Measurements from ENCODE around the gene LARGE2.
"Not testable (repeated sequence)": the region's sequence is repeated elsewhere in the genome, so short reads cannot be mapped to it uniquely, and the experiment has no call there.

LARGE2 gene

DNA sequence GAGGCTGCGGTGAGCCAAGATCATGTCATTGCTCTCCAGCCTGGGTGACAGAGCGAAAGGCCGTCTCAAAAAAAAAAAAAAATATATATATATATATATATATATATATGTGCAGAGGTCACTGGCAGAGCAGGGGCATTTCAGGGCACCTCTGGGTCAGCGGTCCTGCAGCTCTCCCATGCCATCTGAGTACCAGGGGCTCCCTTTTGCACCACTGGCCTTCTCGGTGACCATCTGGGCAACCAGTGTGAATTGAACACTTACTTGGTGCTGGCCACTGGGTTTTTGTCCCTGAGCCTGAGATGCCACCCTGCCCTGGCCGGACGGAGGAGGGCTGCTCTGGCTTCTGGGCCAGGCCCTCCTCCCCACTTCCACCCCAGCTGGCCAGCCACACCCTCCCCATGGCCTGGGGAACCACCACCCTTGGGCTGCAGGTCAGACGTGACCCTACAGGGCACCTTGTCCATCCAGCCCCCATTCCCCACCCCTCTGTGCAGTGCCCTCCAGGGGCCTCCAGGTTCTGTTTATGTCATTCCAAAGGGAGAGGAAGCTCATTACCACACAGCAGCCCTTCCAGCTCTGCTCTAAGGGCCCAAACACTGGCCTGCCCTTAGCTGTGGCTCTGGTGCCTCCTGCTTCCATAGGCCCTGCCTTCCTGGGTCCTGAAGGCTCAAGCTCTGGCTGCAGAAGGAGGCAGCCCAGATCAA is 26.8 kb upstream of the LARGE2 start:
- DNase-seq: no peak

DNA sequence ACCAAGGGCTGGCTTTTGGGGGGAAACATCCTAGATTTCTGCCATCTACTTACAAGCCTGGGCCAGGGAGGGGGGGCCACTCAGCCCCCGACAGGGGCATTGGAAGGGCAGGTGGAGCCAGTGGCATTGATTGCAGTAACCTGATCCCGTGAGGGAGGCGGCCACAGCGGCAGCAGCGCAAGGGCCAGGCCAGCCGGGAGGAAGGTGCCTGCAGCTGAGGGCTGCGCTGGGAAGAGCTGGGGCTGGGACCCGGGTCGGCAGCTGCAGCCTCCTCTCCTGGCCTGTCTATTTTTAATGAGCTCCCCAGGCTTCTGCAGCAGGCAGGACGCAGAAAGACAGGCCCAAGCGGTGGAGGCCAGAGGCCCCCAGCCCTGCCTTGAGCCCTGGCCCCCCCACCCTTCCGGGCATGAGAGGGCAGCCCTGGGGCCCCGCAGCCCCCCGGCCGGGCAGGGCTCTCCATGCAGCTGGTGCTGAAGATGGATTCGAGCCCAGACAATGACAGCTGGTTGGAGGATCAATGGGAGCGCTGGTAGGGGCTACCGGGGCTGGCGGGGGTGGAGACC is 26.0 kb upstream of the LARGE2 start:
- DNase-seq: peak in 16 of 51 donors; percentile 18 to 62 (median 41)

DNA sequence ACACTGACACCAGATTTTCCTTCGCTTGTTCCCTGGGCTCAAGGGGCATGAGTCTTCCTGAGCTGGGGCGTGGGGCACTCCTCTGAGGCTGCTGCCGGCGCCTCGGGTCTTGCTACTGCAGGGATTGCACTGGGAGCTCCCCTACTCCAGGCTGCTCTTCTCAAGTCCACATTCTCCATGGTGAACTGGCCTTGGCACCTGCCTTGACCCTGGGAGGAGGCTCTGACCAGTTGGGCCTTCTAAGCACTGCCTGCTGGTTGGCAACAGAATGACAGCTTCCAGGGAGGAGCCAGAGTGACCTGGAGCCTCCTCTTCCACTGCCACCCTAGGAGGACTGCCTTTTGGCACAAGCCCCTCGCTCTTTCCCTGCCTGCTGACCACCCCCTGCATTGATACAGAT is 24.9 kb upstream of the LARGE2 start:
- no peak for DNase-seq

DNA sequence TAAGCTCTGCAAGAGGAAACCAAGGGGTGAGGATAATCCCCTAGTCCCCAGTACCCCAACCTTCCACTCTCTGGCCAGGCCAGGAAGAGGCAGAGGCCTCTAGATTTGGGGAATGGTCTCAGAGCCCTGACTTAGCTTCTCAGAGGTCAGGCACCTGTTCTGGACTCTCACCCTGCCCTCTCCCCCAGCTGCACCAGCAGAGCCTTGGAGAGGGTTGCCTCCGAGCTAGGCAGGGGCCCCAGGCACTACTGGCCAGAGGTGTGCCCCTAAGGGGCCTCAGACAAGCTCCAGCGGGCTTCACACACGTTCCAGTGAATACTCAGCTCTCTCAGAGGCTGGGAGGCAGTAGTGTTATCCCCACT is 23.4 kb upstream of the LARGE2 start:
- peak in 1 of 51 donors; percentile 65 for DNase-seq

DNA sequence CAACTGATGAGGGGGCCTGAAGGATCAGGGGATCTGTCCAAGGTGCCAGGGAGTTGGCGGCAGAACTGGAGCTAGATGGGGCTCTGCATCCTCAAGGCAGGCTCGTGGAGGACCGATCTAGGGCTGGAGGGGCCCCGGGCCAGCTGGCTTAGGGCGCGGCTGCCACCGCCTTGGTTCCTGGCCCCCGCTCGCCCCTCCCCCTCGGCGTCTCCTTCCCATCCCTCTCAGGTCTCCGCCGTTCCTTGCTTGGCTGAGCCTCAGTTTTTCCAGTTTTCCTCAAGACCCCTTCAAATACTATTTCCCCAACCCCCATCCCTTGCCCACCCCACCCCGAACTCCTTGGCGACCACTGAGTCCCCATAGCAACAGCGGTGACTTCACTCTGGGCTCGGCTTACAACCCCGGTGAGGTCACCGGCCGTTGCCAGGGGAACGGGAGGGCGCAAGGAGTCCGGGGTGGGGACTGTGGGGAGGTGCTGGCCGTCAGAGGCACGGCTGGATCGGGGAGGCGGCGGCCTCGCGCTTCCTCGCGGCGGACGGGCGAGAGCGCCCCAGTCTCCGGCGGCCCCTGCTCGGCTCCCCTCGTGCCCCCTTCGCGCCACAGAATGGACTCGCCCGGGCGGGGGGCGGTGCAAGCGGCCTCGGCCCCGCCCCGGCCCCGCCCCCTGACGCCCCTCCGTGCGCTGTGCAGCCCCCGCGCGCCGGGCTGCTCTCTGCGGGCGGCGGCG is 22.8 kb upstream of the LARGE2 start:
- DNase-seq: peak; percentile 38 to 96 (median 89)

DNA sequence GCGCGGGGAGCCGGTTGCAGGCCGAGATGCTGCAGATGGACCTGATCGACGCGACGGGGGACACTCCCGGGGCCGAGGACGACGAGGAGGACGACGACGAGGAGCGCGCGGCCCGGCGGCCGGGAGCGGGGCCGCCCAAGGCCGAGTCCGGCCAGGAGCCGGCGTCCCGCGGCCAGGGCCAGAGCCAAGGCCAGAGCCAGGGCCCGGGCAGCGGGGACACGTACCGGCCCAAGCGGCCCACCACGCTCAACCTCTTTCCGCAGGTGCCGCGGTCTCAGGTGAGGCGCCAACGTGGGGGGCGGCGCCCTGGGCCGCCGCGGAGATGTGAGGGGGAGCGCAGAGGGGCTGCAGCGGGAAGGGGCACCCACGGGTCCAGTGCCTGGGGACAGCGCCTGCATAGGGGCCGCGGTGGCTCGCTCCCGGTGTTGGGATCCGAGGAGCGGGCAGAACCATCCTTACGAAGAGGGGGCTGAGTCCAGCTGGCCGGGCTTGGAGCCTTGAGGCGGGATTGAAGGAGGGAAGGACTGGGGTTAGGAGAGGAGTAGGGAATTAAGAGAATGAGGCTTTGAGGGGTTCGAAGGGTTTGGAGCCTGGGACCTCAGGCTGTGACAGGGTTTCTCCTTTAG is 22.2 kb upstream of the LARGE2 start:
- DNase-seq: peak in 1 of 51 donors; percentile 39

DNA sequence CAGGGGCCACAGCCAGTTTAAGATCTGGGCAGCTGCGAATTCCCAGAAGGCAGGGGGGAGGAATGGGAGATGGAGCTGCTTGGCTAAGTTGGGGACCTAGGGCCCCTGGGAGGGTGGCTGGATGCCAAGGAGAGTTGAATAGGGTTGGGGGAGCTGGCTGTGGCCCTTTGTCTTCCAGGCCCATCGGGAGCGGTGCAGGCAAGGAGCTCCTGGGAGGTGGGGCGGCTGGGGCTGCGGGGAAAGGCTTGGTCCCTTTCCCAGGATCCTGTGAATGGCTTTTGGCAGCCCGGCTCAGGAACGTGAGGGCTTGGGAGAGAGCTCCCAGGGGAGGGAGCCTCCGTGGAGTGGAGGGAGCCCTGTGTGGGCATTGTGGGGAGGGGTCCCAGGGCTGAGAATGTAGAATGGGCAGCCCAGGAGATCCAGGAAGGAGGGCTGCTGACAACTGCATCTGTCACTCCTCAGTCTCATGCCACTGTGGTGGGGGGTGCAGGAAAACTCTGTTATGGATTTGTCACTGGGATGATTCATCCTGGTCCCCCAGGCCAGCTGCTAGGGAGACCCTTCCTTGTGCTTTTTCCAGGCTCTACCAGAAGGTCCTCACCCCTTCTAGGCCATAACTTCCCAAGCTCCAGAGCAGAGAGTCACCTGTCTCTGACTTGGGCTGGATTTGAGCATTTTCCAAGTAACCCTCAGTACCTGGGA is 21.4 kb upstream of the LARGE2 start:
- peak in 46 of 51 donors; percentile 25 to 84 (median 66) for DNase-seq

DNA sequence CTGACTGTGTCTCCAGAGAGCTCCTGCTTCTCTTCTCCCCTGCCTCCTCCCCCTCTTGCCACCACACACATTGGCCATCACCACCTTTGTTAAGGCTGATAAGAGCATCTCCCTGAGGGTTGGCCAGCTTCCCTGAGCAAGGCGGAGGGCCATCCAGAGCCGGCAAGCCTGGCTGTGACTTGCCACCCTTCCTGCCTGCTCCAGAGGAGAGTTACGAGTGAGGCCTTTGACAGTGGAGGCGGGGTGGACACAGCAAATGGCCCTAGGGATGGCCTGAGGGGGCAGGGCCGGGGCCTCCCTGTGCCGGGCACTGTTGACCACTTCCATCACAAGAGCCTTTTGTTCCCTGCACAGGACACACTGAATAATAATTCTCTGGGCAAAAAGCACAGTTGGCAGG is 20.8 kb upstream of the LARGE2 start:
- peak in 44 of 51 donors; percentile 23 to 92 (median 75) for DNase-seq

DNA sequence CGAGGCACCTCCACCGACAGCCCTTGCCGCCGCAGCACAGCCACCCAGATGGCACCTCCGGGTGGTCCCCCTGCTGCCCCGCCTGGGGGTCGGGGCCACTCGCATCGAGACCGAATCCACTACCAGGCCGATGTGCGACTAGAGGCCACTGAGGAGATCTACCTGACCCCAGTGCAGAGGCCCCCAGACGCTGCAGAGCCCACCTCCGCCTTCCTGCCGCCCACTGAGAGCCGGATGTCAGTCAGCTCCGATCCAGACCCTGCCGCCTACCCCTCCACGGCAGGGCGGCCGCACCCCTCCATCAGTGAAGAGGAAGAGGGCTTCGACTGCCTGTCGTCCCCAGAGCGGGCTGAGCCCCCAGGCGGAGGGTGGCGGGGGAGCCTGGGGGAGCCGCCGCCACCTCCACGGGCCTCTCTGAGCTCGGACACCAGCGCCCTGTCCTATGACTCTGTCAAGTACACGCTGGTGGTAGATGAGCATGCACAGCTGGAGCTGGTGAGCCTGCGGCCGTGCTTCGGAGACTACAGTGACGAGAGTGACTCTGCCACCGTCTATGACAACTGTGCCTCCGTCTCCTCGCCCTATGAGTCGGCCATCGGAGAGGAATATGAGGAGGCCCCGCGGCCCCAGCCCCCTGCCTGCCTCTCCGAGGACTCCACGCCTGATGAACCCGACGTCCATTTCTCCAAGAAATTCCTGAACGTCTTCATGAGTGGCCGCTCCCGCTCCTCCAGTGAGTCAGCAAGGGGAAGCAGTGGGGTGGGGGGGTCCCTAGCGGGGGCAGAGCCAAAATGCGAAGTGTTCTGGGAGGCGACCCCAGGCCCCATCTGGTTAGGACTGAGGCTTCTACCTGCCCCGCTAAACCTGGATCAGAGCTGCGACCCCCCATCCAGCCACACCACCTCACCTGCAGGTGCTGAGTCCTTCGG is 19.7 kb upstream of the LARGE2 start:
- peak in 1 of 51 donors; percentile 23 for DNase-seq

DNA sequence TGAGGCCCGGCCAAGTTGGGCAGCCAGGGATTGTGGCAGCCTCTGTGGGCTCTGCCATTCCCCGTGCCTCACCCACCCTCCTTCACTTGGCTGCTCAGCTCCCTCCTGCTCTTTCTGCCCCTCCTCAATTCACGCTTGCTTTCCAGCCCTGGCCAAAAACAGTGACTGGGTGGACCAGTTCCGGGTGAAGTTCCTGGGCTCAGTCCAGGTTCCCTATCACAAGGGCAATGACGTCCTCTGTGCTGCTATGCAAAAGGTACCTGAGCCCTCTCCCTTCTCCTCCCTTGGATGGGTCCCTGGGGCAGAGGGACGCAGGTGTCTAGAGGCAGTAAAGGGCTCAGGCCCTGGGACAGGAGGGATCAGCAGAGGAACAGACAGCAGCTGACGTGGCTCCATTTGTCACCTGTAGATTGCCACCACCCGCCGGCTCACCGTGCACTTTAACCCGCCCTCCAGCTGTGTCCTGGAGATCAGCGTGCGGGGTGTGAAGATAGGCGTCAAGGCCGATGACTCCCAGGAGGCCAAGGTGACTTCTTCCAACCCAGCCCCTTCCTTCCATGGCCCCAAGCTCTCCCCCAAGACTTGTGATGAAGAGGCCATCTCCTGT is 18.0 kb upstream of the LARGE2 start:
- no peak for DNase-seq

DNA sequence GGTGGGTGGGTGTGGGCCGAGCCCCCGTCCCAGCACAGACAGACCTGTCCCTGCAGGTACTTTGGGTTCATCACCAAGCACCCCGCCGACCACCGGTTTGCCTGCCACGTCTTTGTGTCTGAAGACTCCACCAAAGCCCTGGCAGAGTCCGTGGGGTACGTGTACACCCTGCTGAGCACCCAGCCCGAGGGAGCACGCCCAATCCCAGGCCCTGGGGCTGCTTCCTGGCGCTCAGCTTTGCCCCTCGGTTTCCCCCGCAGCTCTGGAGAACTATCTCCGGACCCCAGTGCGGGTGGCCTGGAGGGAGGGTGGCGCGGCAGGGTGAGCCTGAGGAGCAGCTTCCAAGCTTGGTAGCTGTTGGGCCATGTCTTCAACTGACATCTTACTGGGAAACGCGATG is 17.4 kb upstream of the LARGE2 start:
- no peak for DNase-seq

DNA sequence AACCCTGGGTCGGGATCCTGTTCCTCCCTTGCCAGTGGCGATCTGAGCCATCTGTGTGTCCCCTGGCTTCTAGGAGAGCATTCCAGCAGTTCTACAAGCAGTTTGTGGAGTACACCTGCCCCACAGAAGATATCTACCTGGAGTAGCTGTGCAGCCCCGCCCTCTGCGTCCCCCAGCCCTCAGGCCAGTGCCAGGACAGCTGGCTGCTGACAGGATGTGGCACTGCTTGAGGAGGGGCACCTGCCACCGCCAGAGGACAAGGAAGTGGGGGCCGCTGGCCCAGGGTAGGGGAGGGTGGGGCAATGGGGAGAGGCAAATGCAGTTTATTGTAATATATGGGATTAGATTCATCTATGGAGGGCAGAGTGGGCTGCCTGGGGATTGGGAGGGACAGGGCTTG is 16.9 kb upstream of the LARGE2 start:
- DNase-seq: not testable (repeated sequence)

DNA sequence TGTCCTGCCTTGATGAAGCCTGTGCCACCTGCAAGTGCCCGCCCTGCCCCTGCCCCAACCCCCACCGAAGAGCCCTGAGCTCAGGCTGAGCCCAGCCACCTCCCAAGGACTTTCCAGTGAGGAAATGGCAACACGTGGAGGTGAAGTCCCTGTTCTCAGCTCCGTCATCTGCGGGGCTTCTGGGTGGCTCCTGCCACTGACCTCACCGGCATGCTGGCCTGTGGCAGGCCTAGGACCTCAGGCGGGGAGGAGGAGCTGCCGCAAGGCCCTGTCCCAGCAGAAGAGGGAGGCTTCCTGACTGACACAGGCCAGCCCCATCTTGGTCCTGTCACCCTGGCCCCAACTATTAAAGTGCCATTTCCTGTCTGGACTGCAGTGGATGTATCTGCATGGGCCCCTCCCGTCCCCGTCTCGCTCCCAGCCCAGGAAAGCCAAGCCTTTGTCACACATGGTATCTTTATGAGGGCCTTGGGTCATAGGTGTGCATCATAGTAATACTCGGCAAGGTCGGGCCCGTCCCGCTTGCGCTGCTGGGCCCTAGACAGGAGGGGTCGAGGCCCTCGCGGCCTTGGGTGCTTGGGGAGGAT is 16.3 kb upstream of the LARGE2 start:
- no peak for DNase-seq

DNA sequence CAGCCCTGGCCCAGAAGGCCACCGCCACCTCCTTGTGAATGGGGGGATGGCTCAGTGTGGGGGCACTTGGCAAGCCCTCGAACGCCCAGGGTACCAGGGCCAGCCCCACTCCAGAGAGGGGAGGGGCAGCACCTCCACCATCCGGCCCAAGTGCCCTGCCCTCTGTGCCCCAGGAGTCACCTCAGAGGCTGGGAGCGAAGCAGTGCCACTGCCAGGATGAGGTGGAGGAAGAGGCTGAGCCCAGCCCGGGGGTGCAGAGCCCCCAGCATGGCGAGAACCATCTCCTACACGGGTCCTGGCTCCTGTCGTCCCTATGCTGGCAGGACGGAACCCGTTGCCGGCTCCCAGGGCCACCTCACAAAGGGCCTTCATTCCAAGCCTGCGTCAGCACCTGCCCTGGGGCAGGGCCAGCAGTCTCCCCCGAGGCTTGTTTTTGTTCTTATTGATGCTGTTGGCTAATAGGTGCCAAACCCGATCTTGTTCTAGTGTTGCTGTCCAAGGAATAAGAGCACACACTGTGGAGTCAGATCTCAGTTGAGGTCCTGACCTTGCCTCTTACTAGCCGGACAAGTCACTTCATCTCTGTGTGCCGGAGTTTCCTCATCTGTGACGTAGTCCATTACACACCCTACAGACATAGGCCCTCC is 15.4 kb upstream of the LARGE2 start, which contains the start of gene FREY1:
Gene FREY1, minus strand, starts transcription at position 307 of the 647 bp plus-strand sequence. Its CDS starts 26 bp downstream, at position 281.
- peak in 8 of 51 donors; percentile 18 to 48 (median 34) for DNase-seq

DNA sequence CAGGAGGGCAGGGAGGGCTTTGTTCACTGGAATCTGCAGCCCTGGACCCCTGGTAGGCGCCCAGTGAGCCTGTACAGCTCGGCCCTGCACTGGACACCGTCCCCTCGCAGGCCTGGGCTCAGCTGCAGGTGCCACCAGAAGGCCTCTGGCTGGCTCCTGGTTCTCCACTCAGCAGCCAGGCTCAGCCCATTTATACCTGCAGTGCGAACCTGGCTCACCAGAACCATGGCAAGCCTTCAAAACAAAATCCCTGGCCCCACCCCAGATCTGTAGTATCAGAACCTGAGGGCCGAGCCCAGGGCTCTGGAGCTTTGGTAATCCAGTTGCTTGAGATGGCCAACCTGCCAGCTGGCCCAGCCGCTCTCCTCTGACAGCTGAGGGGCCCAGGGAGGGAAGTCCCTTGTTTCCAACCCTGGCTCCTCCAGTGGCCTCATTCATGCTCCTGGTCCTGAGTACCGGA is 14.5 kb upstream of the LARGE2 start:
- DNase-seq: peak in 19 of 51 donors; percentile 21 to 53 (median 35)

DNA sequence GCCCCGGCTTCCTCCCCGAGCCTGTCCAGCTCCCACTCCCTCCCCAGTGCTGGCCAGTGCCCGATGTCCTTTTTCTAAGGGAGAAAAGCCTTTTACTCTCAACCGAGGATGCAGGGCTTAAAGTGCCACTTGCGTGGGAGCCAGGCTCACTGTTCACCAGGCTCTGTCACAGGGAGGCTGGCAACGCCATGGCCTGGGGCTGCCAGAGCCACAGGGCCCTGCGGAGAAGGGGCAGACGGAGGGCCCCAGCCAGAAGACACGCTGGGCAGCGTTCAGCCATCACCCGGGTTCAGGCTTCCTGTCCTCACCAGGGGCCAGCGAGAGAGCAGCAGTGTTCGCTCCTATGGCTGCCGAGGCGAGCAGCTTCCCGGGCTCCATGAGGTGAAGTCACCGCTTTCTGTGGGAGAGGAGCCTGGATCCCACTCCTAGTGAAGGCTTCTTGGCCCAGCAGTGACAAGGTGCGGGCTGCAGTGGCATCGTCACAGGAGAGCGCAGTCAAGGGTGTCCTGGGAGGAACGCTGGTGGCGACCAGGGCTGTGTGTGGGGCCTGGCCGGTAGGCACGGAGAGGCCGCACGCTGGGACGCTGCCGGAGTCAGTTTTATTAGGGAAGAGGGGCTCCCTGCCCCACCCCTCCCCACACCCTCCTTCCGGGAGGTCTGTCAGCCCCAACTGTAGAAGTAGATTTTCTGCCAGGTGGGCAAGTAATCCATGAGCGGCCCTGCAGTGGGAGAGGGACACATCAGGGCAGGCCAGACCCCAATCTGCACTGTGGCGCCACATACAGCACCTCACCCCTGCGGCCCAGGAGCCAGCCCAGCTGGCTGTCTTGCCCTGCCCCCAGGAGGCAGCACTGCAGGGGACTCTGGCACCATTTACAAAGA is 12.6 kb upstream of the LARGE2 start:
- DNase-seq: peak in 12 of 51 donors; percentile 13 to 57 (median 38)

DNA sequence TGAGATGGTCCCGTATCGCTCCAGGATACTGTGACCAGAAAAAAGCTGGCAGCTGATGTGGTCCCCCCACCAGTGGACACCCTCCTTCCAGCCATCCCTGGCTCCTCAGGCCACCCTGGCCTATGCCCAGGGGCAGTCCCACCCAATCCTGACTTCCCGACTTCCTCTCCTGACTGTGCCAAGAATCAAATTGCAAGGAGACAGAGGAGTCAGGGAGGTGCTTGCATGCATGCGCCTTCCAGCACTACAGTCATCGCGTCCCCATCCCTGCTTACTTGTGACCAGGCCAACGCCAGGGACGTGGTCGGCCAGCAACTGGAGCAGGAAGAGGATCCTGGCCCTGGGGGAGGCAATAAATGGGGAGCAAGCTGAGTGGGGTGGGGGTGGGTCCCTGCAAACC is 11.8 kb upstream of the LARGE2 start:
- DNase-seq: no peak

DNA sequence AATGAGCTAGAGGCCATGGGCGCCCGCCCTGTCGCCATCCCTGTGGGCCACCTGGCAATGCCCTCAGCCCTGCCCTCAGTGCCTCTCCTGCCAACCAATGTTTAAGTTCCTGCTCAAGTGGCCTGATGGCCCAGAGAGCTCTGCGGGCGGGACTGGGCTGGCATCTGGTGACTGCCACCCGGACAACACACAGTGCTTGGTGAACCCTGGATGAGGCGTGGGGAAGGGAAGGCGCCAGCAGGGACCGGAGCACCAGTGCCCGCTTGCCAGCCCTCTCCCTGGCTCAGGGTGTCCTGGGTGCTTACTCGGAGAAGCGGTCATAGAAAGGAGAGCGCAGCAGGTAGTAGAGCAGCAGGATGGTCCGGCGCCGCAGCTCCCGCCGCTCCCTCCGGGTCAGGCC is 8.9 kb upstream of the LARGE2 start:
- no peak for DNase-seq
